BLaER1 treated with 17β-estradiol and CSF1 and Interleukin-3, amounts not matched to agents 10 nM and 100 nM (cell line): ENCODE measurements around the gene EXOSC2.

Source experiments
- H3K27ac ChIP-seq, 11 experiments: shearing (Covaris generic); formaldehyde crosslinking; 2 replicates each; pipeline ENCODE4 v1.8.1; 2022
- H3K27me3 ChIP-seq, 11 experiments: shearing (Covaris generic); formaldehyde crosslinking; 2 replicates each; pipeline ENCODE4 v1.8.1; 2022
- H3K36me3 ChIP-seq, 11 experiments: shearing (Covaris generic); formaldehyde crosslinking; 2 replicates each; pipeline ENCODE4 v1.8.1; 2022
- H3K4me1 ChIP-seq, 10 experiments: shearing (Covaris generic); formaldehyde crosslinking; 2 replicates each; pipeline ENCODE4 v1.8.1; 2022
- H3K4me2 ChIP-seq, 11 experiments: shearing (Covaris generic); formaldehyde crosslinking; 2 replicates each; pipeline ENCODE4 v1.8.1; 2022
- H3K4me3 ChIP-seq, 10 experiments: shearing (Covaris generic); formaldehyde crosslinking; 2 replicates each; pipeline ENCODE4 v1.8.1; 2022
- H3K9ac ChIP-seq, 11 experiments: shearing (Covaris generic); formaldehyde crosslinking; 2 replicates each; pipeline ENCODE4 v1.8.1; 2022
- H3K9me3 ChIP-seq, 11 experiments: shearing (Covaris generic); formaldehyde crosslinking; replicated peaks in 1 of 11; 2 replicates each; pipeline ENCODE4 v1.8.1; 2022
- H4K20me1 ChIP-seq, 11 experiments: shearing (Covaris generic); formaldehyde crosslinking; 2 replicates each; pipeline ENCODE4 v1.8.1; 2022
- Cebpa-rat ChIP-seq, 11 experiments: shearing (Covaris generic); IDR thresholded peaks; 2 replicates each; pipeline ENCODE4 v1.8.1; 2022

The EXOSC2 gene

DNA sequence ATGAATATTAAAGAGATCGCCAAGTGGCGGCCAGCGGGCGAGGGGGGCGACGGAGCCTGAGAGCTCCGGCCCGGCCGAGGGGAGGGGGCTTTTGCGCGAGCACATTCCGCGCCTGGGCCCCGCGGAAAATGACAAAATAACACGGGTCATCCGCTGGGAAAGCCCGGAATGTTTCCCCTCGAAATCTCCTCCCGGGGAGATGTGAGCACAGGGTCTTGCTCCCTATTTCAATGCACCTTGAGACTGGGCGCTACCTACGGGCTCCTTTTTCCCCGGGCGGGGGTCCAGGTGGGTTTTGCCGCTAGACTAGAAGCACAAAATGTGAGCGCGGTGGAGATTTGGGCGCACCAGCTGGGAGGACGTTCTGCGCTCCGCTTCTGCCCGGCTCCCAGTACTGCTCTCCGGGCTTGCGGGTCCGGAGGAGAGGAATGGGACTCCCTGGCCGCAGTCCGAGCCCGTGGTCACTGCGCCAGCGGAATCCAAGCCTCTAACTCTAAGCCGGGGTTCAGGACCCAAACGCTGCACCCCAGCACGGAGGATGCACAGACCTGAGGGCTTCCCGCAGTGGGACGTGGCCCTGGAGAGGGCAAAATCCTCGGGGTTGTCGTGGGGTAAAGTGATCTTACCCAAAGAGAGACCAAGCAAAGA is 32.0 kb upstream of the EXOSC2 start:
- H3K4me2 ChIP-seq: no peak overlapping the region
- peaks cover 0 to 3% (median 0%) of the 10 kb centered on the region in 11 experiments; a peak in 1 of 22 replicates for H3K9me3 ChIP-seq
- H3K9ac ChIP-seq: no peak overlapping the region
- no peaks in the 10 kb centered on the region for H3K36me3 ChIP-seq
- H4K20me1 ChIP-seq: peaks cover 0 to 85% (median 43%) of the 10 kb centered on the region in 11 experiments; a peak in 16 of 22 replicates
- no peak for TF ChIP-seq Cebpa-rat (IDR thresholded peaks at IDR 0.05)
- peaks cover 98 to 100% (median 100%) of the 10 kb centered on the region in 11 experiments for H3K27me3 ChIP-seq
- H3K27ac ChIP-seq: no peak overlapping the region
- no peak overlapping the region for H3K4me3 ChIP-seq
- no peaks in the 10 kb centered on the region; a peak in 1 of 20 replicates for H3K4me1 ChIP-seq

DNA sequence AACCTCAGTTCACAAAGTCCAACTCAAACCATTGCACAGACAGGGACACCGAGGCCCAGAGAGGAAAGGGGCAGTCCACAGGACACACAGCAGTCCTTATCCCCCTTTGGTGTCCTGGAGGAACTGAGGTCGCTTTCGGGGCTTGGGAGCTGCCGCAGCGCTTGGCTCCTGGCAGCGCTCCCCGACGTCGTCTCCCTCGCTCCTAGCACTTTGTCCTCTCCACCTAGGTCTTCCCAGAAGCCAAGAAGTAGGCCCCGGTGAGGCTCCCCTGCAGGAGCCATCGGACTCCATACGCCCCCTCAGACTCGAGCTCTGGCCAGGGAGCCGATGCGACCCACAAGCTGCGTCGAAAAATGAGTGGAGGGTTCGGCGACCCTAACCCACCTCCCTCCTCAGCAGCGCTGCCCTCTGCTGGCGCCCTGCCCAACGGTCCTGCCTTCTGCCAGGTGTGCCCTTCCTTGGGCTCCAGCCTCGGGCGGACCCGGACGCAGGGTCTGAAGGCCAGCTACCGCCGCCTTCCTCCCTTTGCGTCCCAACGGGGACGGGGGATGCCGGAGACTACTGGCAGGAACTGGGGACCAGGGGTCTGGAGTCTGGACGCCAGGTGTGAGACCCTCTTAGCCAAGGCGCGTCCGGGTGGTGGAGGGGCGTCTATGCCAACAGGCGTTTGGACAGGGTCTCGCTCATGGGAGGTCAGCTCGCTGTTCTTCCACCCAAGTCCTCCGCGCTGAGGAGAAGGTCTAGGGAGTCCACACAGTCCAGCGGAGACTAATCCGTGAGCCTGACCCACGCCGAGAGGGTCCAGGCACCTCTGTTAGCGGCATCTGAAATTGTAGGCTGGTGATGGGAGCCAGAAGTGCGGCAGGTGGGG is 31.2 kb upstream of the EXOSC2 start:
- H4K20me1 ChIP-seq: peaks cover 0 to 85% (median 43%) of the 10 kb centered on the region in 11 experiments; a peak in 16 of 22 replicates
- no peaks in the 10 kb centered on the region; a peak in 1 of 20 replicates for H3K4me1 ChIP-seq
- no peak overlapping the region for H3K9ac ChIP-seq
- no peak for TF ChIP-seq Cebpa-rat (IDR thresholded peaks at IDR 0.05)
- no peak overlapping the region for H3K4me3 ChIP-seq
- no peak overlapping the region for H3K27ac ChIP-seq
- no peaks in the 10 kb centered on the region for H3K36me3 ChIP-seq
- H3K27me3 ChIP-seq: peaks cover 98 to 100% (median 100%) of the 10 kb centered on the region in 11 experiments
- H3K9me3 ChIP-seq: peaks cover 0 to 3% (median 0%) of the 10 kb centered on the region in 11 experiments; a peak in 1 of 22 replicates
- no peak overlapping the region for H3K4me2 ChIP-seq

DNA sequence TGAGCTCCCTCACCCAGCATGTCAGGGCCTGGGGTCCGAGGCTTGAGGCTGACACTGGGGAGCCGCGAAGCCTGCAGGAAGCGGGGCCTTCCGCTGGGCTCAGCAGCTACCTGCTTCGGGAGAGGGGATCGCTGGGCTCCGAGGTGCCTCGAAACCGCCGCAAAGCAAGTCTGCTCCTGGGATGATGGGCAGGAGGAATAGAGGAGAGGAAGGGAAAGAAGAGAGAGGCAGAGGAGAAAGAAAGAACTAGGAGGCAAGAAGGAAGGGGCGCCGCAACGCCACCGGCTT is 30.7 kb upstream of the EXOSC2 start:
- Histone ChIP-seq H4K20me1 (peaks cover 0 to 83% (median 43%) of the 10 kb centered on the region in 11 experiments; a peak in 16 of 22 replicates), H3K4me1 (no peaks in the 10 kb centered on the region; a peak in 1 of 20 replicates), H3K4me2 (no peak overlapping the region), H3K9me3 (peaks cover 0 to 3% (median 0%) of the 10 kb centered on the region in 11 experiments; a peak in 1 of 22 replicates), H3K4me3 (no peak overlapping the region), H3K36me3 (no peaks in the 10 kb centered on the region), H3K9ac (no peak overlapping the region), H3K27me3 (peaks cover 98 to 100% (median 100%) of the 10 kb centered on the region in 11 experiments), H3K27ac (no peak overlapping the region)
- TF ChIP-seq Cebpa-rat (IDR thresholded peaks at IDR 0.05): no peak

DNA sequence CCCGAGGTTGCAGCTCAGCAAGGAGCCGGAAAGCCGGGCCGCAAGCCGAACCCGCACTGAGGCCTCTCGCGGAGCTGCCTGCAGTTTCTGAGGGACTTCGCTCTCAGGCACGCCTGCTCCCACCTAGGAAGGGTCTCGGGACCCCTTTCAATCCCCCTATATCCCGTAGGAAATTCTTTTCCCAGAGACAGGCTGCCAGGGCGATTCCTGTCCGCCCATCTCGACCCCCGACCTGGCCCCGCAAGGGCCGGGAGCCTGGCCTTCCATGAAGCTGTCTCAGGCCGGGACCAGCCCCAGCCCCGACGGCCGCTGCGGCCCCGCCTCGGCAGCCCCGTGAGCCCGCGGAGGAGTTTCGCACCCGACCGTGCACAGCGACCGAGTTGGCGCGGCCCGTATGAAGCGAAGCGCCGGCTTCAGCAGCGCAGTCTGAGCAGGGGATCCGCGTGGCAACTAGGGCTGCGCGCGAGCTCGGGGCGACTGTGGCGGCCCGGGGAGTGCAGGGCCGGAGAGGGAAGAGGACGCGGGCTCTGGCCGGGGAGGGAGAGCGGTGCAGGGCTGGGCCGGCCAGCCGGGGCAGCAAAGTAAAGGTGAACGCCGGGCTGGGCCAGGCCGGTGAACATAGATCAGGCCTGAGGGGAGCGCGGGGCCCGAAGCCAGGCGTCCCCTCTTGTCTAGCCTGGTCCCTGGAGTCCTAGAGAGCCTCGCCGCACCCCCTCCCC is 30.2 kb upstream of the EXOSC2 start:
- Histone ChIP-seq H3K27ac (no peak overlapping the region), H4K20me1 (peaks cover 0 to 78% (median 43%) of the 10 kb centered on the region in 11 experiments; a peak in 16 of 22 replicates), H3K27me3 (peaks cover 98 to 100% (median 100%) of the 10 kb centered on the region in 11 experiments), H3K36me3 (no peaks in the 10 kb centered on the region), H3K4me1 (no peaks in the 10 kb centered on the region; a peak in 1 of 20 replicates), H3K4me2 (no peak overlapping the region), H3K9me3 (peaks cover 0 to 3% (median 0%) of the 10 kb centered on the region in 11 experiments; a peak in 1 of 22 replicates), H3K9ac (no peak overlapping the region), H3K4me3 (no peak overlapping the region; a peak in 1 of 20 replicates)
- TF ChIP-seq Cebpa-rat (IDR thresholded peaks at IDR 0.05): no peak

DNA sequence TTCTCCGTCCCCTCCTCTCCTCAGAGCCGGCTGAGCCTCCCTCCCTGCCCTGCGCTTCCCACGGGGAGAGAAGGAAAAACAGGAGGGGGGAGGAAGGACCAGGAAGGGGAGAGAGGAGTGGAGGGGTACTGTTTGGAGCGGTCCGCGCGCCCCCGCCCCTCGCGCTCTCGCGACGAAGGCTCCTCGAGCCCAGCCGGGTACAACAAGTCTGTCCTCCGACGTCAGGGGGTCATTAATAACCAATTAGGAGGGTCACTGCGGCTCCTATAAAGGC is 29.7 kb upstream of the EXOSC2 start:
- H3K36me3 ChIP-seq: no peaks in the 10 kb centered on the region
- H3K4me1 ChIP-seq: no peaks in the 10 kb centered on the region; a peak in 1 of 20 replicates
- H3K4me2 ChIP-seq: no peak overlapping the region
- no peak overlapping the region for H3K9ac ChIP-seq
- no peak overlapping the region for H3K4me3 ChIP-seq
- H3K9me3 ChIP-seq: peaks cover 0 to 3% (median 0%) of the 10 kb centered on the region in 11 experiments; a peak in 1 of 22 replicates
- no peak for TF ChIP-seq Cebpa-rat (IDR thresholded peaks at IDR 0.05)
- H4K20me1 ChIP-seq: peaks cover 0 to 74% (median 43%) of the 10 kb centered on the region in 11 experiments; a peak in 16 of 22 replicates
- H3K27me3 ChIP-seq: peaks cover 97 to 100% (median 100%) of the 10 kb centered on the region in 11 experiments
- no peak overlapping the region for H3K27ac ChIP-seq

DNA sequence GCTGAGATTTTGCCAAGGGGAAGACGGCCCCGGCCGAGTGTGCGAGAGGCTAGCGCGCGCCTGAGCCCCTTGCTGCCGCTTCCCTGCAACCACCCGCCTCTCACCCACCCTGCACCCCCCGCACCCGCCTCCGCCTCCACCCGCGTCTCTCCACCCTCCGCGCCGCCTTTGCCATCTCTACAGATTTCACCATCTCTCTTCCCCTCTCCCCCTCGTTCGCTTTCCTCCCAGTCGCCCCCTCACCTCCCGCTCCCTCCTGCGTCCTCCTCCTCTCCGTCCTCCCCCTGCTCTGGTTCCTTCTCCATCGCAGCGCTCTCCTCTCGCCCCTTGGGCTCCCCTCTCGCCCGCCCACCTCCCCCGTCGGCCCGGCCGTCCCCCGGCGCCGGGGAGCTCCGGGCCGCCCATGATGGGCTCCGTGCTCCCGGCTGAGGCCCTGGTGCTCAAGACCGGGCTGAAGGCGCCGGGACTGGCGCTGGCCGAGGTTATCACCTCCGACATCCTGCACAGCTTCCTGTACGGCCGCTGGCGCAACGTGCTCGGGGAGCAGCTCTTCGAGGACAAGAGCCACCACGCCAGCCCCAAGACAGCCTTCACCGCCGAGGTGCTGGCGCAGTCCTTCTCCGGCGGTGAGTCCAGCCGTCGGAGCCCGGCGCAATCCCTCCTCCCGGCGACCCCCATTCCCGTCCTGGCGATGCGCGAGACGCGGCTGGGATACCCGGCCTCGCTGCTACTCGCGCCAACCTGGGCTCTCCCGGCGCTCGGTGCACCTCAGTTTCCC is 29.1 kb upstream of the EXOSC2 start, which contains the start of gene PRDM12:
PRDM12 (plus strand) TSS at position 344 of the 778 bp plus-strand sequence; CDS start at position 404, 60 bp downstream.
- Histone ChIP-seq H3K4me3 (no peak within 1 kb of the TSS; a peak in 1 of 20 replicates), H3K4me1 (no peaks in the 10 kb centered on the region; a peak in 1 of 20 replicates)

DNA sequence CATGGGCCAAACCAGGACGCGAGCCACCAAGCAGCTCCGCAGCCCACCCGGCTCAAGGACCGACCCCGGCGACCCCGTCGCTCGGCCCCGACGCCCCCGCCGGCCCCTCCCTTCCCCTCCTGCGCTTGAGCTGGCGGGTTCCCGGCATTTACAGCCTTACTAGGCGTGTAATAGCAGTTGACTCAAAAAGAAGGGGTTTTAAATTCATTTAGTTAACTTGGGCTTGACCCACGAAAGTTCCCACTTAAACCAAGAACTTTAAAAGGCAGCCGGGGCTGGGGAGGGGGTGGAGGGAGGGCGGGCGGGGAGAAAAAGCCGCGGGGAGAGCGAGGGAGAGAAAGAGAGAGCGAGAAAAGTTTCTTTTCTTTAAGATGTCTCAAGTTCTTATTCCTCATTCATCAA is 28.6 kb upstream of the EXOSC2 start:
- Histone ChIP-seq H3K9me3 (peaks cover 0 to 3% (median 0%) of the 10 kb centered on the region in 11 experiments; a peak in 1 of 22 replicates), H3K4me1 (no peaks in the 10 kb centered on the region; a peak in 1 of 20 replicates), H3K27ac (no peak overlapping the region), H4K20me1 (peaks cover 0 to 65% (median 43%) of the 10 kb centered on the region in 11 experiments; a peak in 16 of 22 replicates), H3K4me3 (no peak overlapping the region), H3K4me2 (no peak overlapping the region), H3K27me3 (peaks cover 86 to 90% (median 89%) of the 10 kb centered on the region in 11 experiments), H3K36me3 (no peaks in the 10 kb centered on the region), H3K9ac (no peak overlapping the region)
- TF ChIP-seq Cebpa-rat (IDR thresholded peaks at IDR 0.05): no peak

More for the DNA sequence above, 29.1 kb upstream of the EXOSC2 start, which contains the start of gene PRDM12:
- H3K27ac ChIP-seq: no peak within 1 kb of the TSS
- H4K20me1 ChIP-seq: peaks cover 0 to 68% (median 43%) of the 10 kb centered on the region in 11 experiments; a peak in 16 of 22 replicates
- H3K9me3 ChIP-seq: peaks cover 0 to 3% (median 0%) of the 10 kb centered on the region in 11 experiments; a peak in 1 of 22 replicates
- H3K4me2 ChIP-seq: no peak within 1 kb of the TSS
- no peaks in the 10 kb centered on the region for H3K36me3 ChIP-seq
- peaks cover 92 to 96% (median 95%) of the 10 kb centered on the region in 11 experiments for H3K27me3 ChIP-seq
- no peak for TF ChIP-seq Cebpa-rat (IDR thresholded peaks at IDR 0.05)
- no peak within 1 kb of the TSS for H3K9ac ChIP-seq
